Keratinocyte (primary cell): ENCODE measurements around the gene XAGE2. TPM values are rescaled to one million over a fixed set of nuclear protein-coding genes. Genes with fewer than 3 reads are reported as not detected.

Experiments
- DNase-seq: peaks from one replicate; pipeline ENCODE4 v3.0.0-alpha.2; 2011; ENCODE audit warnings: low read depth, missing footprints, low spot score
- FAIRE-seq: peaks from 2 replicates; lab custom pipeline; 2011; peaks lifted over from hg19 to GRCh38; lab: Jason Lieb, UNC
- H2AFZ ChIP-seq: 2 replicates; pipeline ENCODE4 v1.6.0; 2012; ENCODE audit warnings: low read length, control low read depth, inconsistent platforms; ENCODE audit not compliant: control insufficient read depth
- H3K27ac ChIP-seq: 2 replicates; pipeline ENCODE4 v1.5.1; 2011; ENCODE audit warnings: low read length; ENCODE audit not compliant: control insufficient read depth, insufficient read depth
- H3K27me3 ChIP-seq: 3 replicates; pipeline ENCODE4 v1.6.0; 2011; ENCODE audit warnings: low read length; ENCODE audit not compliant: control insufficient read depth, insufficient read depth; ENCODE audit errors: extremely low read depth
- H3K36me3 ChIP-seq, 2 experiments: 2 replicates in 1 of 2; 3 replicates in 1 of 2; pipeline ENCODE4 v1.5.1; 2011; ENCODE audit warnings: low read length in 2 of 2, mild to moderate bottlenecking in 1 of 2; ENCODE audit not compliant: control insufficient read depth in 2 of 2, insufficient read depth in 2 of 2; ENCODE audit errors: extremely low read depth in 1 of 2
- H3K4me1 ChIP-seq: 3 replicates; pipeline ENCODE4 v1.5.1; 2011; ENCODE audit warnings: low read length; ENCODE audit not compliant: control insufficient read depth, insufficient read depth; ENCODE audit errors: extremely low read depth
- H3K4me2 ChIP-seq: 3 replicates; pipeline ENCODE4 v1.6.0; 2011; ENCODE audit warnings: low read depth, low read length; ENCODE audit not compliant: control insufficient read depth, insufficient read depth; ENCODE audit errors: extremely low read depth
- H3K4me3 ChIP-seq, 3 experiments: fragments of 200-600 bp in 1 of 3; sonication (generic) in 1 of 3; 2 replicates in 2 of 3; 3 replicates in 1 of 3; pipeline ENCODE4 v1.5.1; 2011 to 2016; ENCODE audit warnings: low read length in 3 of 3, mild to moderate bottlenecking in 3 of 3, control low read depth in 2 of 3, inconsistent platforms in 1 of 3, low read depth in 1 of 3, mixed read lengths in 1 of 3, mixed run types in 1 of 3, moderate library complexity in 1 of 3; ENCODE audit not compliant: control insufficient read depth in 2 of 3, insufficient read depth in 2 of 3; ENCODE audit errors: extremely low read depth in 1 of 3
- H3K79me2 ChIP-seq: 2 replicates; pipeline ENCODE4 v1.6.0; 2012; ENCODE audit warnings: low read length; ENCODE audit not compliant: control insufficient read depth, insufficient read depth
- H3K9ac ChIP-seq: 3 replicates; pipeline ENCODE4 v1.6.0; 2011; ENCODE audit warnings: low read length; ENCODE audit not compliant: control insufficient read depth, insufficient read depth; ENCODE audit errors: extremely low read depth
- H3K9me1 ChIP-seq: 3 replicates; pipeline ENCODE4 v1.6.0; 2011; ENCODE audit warnings: low read length; ENCODE audit not compliant: control insufficient read depth, insufficient read depth; ENCODE audit errors: extremely low read depth
- H3K9me3 ChIP-seq: 2 replicates; pipeline ENCODE4 v1.5.1; 2012; ENCODE audit warnings: low read depth, low read length; ENCODE audit not compliant: control insufficient read depth
- H4K20me1 ChIP-seq: 3 replicates; pipeline ENCODE4 v1.6.0; 2011; ENCODE audit warnings: low read length; ENCODE audit not compliant: control insufficient read depth, insufficient read depth; ENCODE audit errors: extremely low read depth
- CTCF ChIP-seq, 3 experiments: IDR thresholded peaks in 1 of 3; conservative IDR thresholded peaks in 1 of 3; optimal IDR thresholded peaks in 1 of 3; 2 replicates in 2 of 3; 3 replicates in 1 of 3; pipeline versions ENCODE3 to v1.5.1; 2011; ENCODE audit warnings: low read length in 3 of 3, mild to moderate bottlenecking in 3 of 3, moderate library complexity in 2 of 3, control low read depth in 1 of 3, inconsistent platforms in 1 of 3; ENCODE audit not compliant: insufficient read depth in 2 of 3; ENCODE audit errors: extremely low read depth in 1 of 3
- EZH2 ChIP-seq: IDR thresholded peaks from one replicate; pipeline ENCODE4 v1.6.1; 2012; ENCODE audit warnings: inconsistent platforms, mild to moderate bottlenecking, low read length, moderate library complexity
- dilution Hi-C: fragments of 300-500 bp; cut with MboI; formaldehyde crosslinking; loops from one replicate; pipeline ENCODE4 v1.7.0; 2020; ENCODE audit warnings: low sequenced_read_pairs; ENCODE audit not compliant: extremely low pct_ligation_motif_present
- polyA plus RNA-seq, 5 experiments: library from polyadenylated mRNA; depleted of rRNA in 3 of 5; stranded (reverse) in 3 of 5; stranded (forward) in 1 of 5; unstranded in 1 of 5; fragments of >200 nt; gene quantifications; 1 replicate in 1 of 5; 2 replicates in 3 of 5; 3 replicates in 1 of 5; pipeline versions ENCODE4 v1.2.1 to v1.2.3, GENCODE V29; 2011 to 2012; ENCODE audit warnings: missing spikeins in 2 of 5, low read depth in 1 of 5, low replicate concordance in 1 of 5

Gene XAGE2
- polyA plus RNA-seq, 1 donor (not counting 4 experiments of a cell fraction or from before 2014, with no cell fraction given), result not detected

DNA sequence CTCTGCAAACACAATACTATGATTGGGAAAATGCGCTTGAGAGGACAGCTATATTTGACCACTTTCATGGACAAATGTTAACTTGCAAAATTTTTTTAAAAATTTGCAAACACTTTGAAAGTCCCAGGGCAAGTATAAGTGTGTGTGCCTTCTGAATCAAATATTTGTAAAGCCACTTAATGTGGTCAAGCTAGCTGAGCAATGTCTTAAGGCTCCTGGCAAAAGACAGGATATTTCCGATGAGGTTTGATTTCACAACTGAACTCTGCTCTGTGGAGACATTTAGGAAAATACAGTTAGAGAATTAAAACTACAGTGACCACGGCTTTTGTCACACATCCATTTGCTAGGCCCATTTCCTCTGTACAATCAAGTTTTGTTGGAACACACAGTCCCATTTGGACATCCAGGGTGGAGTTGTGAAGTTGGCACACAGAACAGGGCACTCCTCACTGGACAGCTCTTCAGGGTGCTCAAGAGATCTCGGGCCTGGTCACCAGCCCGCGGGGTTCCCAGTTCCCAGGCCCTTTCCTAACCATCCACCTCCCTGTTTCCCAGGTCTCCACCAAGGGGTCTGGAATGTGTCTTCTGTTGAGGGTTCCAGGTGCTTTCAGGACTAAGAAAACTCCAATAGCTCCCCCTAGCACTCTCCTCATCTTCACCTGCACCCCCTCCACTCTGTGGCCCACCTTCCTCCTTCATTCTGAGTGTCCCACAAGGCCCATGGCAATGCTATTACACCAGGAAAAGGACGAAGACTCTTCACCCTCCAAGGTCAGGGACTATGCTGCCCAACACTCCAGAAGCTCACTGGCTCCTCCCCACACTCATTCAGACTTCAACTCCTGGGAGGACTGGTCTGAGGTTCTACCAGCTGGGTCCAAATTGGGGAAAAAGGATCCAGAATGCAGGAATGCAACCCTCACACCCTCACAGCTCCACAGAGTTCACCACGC lies 41.9 kb downstream of the XAGE2 start:
- dilution Hi-C loops, result no loop called here

DNA sequence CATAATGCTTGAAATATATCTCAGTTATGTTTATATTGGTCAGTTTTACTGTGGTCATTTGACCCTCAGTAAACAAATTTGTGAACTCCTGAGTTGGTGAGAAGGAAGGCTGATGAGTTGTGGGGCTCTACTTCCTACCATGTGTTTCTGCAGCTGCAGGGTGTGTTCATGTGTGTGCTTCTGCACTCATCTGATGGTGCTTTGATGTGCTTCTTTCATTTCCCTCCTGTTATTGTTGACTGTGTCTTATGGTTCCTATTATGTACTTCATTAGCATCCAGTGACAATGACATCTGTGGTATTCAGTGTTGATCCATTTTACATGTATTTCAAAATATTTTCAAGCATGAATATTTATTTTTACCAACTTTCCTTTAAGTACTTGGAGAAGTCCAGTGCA lies 46.5 kb downstream of the XAGE2 start:
- no peak overlapping the region for H3K9ac ChIP-seq
- H3K4me2 ChIP-seq, result no peak overlapping the region
- no peaks in the 10 kb centered on the region for H3K36me3 ChIP-seq
- H3K27me3 ChIP-seq, result no peaks in the 10 kb centered on the region
- no peaks in the 10 kb centered on the region for H3K9me1 ChIP-seq
- no peaks in the 10 kb centered on the region for H3K79me2 ChIP-seq
- no peak overlapping the region for H2AFZ ChIP-seq
- no peak overlapping the region for H3K27ac ChIP-seq
- no peaks in the 10 kb centered on the region for H3K9me3 ChIP-seq
- no peaks in the 10 kb centered on the region for H3K4me1 ChIP-seq
- no peak for FAIRE-seq
- no peaks in the 10 kb centered on the region for H4K20me1 ChIP-seq
- dilution Hi-C loops, result no loop called here
- TF ChIP-seq CTCF (optimal IDR thresholded peaks at IDR 0.05 in 1 of 3, IDR thresholded peaks at IDR 0.05 in 1 of 3, conservative IDR thresholded peaks at IDR 0.05 in 1 of 3; ENCODE audit: extremely low read depth in 1 of 3, insufficient read depth in 2 of 3, low read length in 3 of 3), result no peak
- no peak for TF ChIP-seq EZH2
- H3K4me3 ChIP-seq, result no peak overlapping the region
- no peak for DNase-seq

More for the DNA sequence above, 41.9 kb downstream of the XAGE2 start:
- no peaks in the 10 kb centered on the region for H3K9me3 ChIP-seq
- FAIRE-seq, result no peak
- no peaks in the 10 kb centered on the region for H3K79me2 ChIP-seq
- no peaks in the 10 kb centered on the region for H4K20me1 ChIP-seq
- H3K36me3 ChIP-seq, result no peaks in the 10 kb centered on the region
- no peak overlapping the region for H3K9ac ChIP-seq
- no peak overlapping the region for H3K27ac ChIP-seq
- no peaks in the 10 kb centered on the region for H3K9me1 ChIP-seq
- no peak overlapping the region for H3K4me3 ChIP-seq
- H3K27me3 ChIP-seq, result no peaks in the 10 kb centered on the region
- no peak overlapping the region for H3K4me2 ChIP-seq
- no peak for DNase-seq
- no peak for TF ChIP-seq CTCF (optimal IDR thresholded peaks at IDR 0.05 in 1 of 3, IDR thresholded peaks at IDR 0.05 in 1 of 3, conservative IDR thresholded peaks at IDR 0.05 in 1 of 3; ENCODE audit: extremely low read depth in 1 of 3, insufficient read depth in 2 of 3, low read length in 3 of 3)
- no peak for TF ChIP-seq EZH2
- H2AFZ ChIP-seq, result no peak overlapping the region
- H3K4me1 ChIP-seq, result no peaks in the 10 kb centered on the region
